Measurements from ENCODE around the gene HMCN2.
"Not testable (repeated sequence)": the region's sequence is repeated elsewhere in the genome, so short reads cannot be mapped to it uniquely, and the experiment has no call there.

The HMCN2 gene

GRCh38 chr9:130239741-130240241, 25.8 kb upstream of the HMCN2 start:
- DNase-seq, result no peak

- DNase-seq, result no peak
Observed at GRCh38 chr9:130240410-130241197, 25.0 kb upstream of the HMCN2 start.

- DNase-seq, result no peak
Observed at GRCh38 chr9:130241198-130241535, 24.4 kb upstream of the HMCN2 start.

GRCh38 chr9:130242270-130243014, 23.1 kb upstream of the HMCN2 start:
- no peak for DNase-seq

DNA sequence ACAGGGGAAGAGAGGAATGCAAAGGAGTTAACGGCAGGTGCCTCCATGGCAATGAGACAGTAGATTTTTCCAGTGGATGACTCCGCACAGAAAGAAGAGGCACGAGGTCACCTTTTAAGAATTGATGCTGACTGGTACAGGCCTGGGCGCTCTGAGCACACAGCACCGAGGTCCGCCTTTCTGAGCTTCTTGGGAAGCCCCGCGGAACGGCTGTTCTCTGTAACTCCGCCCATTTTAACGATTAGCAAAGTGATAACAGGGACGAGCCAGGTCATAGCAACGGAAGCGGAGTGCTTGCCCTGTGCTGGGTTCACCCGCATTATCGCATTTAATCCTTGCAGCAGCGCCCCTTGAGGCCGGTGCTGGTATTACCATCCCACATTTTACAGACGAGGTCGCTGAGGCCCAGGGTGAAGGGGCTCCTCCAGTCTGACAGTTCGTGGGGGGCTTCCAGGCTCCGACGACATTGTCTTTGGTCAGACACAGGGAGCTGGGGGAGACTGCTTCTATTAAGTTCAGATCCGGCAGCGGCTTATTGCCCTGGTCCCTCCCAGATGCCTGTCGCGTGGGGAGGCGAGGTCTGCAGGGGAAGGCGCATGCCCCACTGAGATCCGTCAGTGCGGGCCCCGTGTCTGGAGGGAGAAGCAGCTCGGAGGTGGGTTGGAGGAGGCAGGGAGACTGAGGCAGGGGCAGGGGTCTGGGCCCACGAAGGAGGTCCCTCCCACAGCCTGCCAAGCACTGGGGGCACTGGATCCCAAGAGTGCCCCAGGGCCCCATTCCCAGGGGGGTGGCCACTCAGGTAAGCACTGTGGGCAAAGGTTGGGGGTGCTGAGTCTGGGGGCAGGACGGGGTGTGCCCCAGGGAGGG, 22.3 kb upstream of the HMCN2 start:
- DNase-seq, result peak; percentile 21

GRCh38 chr9:130243882-130244170, 21.7 kb upstream of the HMCN2 start:
- DNase-seq, result no peak

DNA sequence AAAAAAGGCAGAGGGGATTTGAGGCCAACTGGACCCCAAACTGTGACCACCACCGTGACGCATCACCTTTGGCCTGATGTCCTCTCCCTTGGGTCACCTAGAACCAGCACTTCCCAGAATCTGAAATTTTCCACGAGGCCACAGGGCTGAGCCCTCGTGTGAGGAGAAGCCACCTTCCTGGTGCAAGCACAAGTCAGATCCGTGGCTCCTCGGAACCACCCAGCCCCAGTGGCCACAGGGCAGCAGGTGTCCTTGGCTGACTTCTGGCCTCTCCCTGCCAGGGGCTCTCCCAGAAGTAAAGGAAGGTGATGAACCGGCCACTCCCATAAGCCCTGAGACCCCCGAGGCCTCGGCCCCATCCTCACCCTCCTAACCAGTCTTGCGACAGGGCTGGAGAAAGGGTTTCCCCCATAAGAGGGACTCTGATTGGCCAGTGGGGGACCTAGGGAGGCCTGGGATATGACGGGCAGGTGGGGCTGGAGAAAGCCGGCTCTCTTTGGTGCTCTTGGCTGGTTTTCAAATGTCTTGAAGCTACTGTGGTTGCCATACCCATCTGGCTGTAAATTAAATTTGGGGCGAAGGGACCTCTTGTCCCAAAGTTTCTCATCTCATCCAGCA, 20.9 kb upstream of the HMCN2 start:
- no peak for DNase-seq

GRCh38 chr9:130245474-130245873, 20.1 kb upstream of the HMCN2 start:
- no peak for DNase-seq

DNA sequence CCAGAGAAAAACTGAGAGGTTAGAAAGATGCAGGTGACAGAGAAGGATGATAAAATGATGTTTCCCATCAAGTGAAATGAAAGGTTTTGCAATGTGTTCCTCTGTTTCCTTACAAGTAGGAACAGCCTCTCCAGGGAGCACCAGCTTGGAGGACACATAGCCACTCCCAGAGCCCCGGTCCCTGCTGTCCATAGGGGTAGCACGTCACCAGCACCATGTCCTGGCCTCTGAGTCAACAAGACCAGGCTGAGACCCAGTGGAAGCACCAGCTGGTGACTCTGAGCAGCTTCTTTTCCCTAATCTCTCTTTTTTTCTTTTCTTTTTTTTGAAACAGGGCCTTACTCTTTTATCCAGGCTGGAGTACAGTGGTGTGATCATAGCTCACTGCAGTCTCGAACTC, 19.4 kb upstream of the HMCN2 start:
- no peak for DNase-seq

DNA sequence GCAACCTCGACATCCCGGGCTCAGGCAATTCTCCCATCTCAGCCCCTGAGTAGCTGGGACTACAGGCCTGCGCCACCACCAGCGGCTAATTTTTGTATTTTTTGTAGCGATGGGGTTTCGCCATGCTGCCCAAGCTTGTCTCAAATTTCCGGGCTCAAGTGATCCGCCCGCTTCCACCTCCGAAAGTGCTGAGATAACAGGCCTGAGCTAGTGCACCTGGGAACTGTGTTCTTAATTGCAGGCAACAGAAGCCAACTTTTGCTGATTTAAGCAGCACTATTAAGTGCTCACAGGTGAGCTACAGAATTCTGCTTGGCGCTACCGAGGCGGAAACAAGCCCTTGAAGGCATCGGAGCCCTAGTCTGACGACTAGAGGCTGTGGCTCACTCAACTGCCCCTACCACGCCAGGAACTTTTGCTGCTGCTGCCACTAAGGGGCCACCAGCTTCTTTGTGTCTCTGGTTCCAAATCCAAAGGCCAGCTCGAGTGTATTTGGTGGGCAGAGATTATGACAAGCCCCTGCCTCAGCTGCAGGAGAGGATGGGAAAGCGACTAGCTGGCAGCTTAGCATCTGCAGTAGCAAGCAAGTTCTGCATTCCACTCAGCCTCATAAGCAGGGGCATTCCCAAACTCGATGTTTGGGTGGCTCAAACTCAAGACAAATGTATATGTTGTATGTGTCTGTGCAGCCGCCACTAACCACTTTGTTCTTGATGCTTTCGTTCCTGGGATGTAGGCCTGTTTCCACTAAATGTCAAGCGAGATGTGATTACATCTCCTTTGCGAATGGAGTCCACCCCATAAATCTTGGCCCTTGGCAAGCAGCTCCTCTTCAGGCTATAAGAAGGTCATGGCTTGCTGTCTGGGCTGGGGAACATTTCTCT, 10.6 kb upstream of the HMCN2 start:
- no peak for DNase-seq

DNA sequence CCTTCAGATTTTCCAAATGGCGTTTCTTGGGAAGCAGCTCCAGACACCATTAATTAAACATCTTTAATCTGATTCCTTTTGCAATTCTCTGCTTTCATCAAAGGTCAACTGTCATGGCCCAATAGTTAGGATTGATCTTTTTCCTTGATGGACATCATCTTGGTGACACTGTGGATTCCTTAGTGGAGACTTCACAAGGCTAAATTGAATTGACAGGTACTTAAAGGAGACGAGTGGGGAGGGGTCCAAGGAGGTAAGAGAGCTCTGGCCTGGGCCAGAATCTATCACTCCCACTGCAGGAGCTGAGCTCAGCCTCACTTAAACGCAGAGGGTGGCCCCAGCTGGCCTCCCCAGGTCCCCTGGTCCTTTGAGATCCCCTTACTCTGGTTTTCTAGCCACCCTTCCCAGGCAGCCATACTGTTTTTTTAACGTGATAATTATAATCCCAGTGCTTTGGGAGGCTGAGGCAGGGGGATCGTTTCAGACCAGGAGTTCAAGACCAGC, 9.9 kb upstream of the HMCN2 start:
- DNase-seq, result no peak

GRCh38 chr9:130256644-130257043, 8.9 kb upstream of the HMCN2 start:
- DNase-seq, result no peak

DNA sequence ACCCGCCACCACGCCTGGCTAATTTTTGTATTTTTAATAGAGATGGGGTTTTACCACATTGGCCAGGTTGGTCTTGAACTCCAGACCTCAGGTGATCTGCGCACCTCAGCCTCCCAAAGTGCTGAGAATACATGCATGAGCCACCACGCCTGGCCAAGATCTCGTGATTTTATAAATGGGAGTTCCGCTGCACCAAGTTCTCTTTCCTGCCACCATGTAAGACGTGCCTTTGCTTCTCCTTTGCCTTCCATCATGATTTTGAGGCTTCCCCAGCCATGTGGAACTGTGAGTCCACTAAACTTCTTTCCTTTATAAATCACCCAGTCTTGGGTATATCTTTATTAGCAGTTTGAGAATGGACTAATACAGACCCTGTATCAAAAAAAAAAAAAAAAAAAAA, 7.4 kb upstream of the HMCN2 start:
- not testable (repeated sequence) for DNase-seq

GRCh38 chr9:130259044-130259443, 6.5 kb upstream of the HMCN2 start:
- no peak for DNase-seq

- no peak for DNase-seq
Observed at GRCh38 chr9:130260816-130261765, 4.5 kb upstream of the HMCN2 start.

GRCh38 chr9:130262061-130262745, 3.4 kb upstream of the HMCN2 start:
- DNase-seq, result no peak

GRCh38 chr9:130262771-130263170, 2.8 kb upstream of the HMCN2 start:
- DNase-seq, result no peak

GRCh38 chr9:130263601-130264413, 1.8 kb upstream of the HMCN2 start:
- DNase-seq, result no peak

Data from NK-92 treated with Interleukin-12 subunit alpha and Interleukin-12 subunit beta, amount 100 ng/mL, for 24 hours (cell line).